Neutrophil (primary cell): ENCODE data around the gene GRIN2A.

Source experiments
- H3K27ac ChIP-seq: fragments of 200-600 bp; sonication (generic); 2 replicates; pipeline ENCODE4 v1.5.1; 2016; ENCODE audit warnings: mild to moderate bottlenecking, moderate library complexity
- H3K27me3 ChIP-seq: fragments of 200-600 bp; sonication (generic); 2 replicates; pipeline ENCODE4 v1.6.0; 2016; ENCODE audit warnings: mild to moderate bottlenecking
- H3K36me3 ChIP-seq: fragments of 200-600 bp; sonication (generic); 2 replicates; pipeline ENCODE4 v1.5.1; 2017
- H3K4me1 ChIP-seq, 2 experiments: fragments of 200-600 bp in 1 of 2; sonication (generic) in 1 of 2; 1 replicate in 1 of 2; 2 replicates in 1 of 2; pipeline versions ENCODE4 v1.5.1 to v1.6.1; 2013 to 2016; ENCODE audit warnings: low read depth in 1 of 2, low read length in 1 of 2, mild to moderate bottlenecking in 1 of 2, moderate library complexity in 1 of 2; ENCODE audit not compliant: control insufficient read depth in 1 of 2, insufficient read depth in 1 of 2
- H3K4me3 ChIP-seq, 2 experiments: fragments of 200-600 bp in 1 of 2; sonication (generic) in 1 of 2; 1 replicate in 1 of 2; 2 replicates in 1 of 2; pipeline ENCODE4 v1.5.1; 2013 to 2016; ENCODE audit warnings: low read depth in 1 of 2, low read length in 1 of 2, mild to moderate bottlenecking in 1 of 2, moderate library complexity in 1 of 2
- H3K9me3 ChIP-seq: fragments of 200-600 bp; sonication (generic); 2 replicates; pipeline ENCODE4 v1.5.1; 2016
- TF ChIP-seq, protein P1 (sequence below): fragments of 200-600 bp; sonication (generic); IDR thresholded peaks from 2 replicates; pipeline ENCODE4 v1.5.1; 2016; ENCODE audit warnings: antibody characterized with exemption

Gene GRIN2A

DNA sequence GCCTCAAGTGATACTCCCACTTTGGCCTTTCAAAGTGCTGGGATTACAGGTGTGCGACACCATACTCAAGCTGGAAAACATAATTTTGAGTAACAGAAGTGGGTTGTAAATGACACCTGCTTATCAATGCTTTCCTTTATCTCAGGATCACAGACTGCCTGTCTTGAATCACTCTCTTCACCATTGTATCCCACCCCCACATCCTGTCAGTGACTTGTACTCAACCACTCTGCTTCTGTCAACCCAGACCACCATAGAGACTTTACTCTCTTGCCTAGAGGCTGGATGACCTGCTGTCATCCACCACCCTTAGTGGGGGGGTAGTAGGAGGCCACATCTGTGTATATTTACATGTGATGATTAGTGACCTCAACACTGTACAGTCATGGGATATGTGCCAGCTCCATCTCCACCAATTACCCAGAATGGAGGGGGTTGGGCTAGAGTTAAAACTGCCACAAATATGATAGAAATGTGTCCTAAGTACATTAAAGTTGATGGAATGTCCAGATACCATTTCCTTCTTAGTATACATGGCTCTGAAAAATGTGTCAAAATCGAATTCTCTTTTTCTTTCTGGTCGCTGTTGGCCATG is 338.7 kb downstream of the GRIN2A start:
- TF ChIP-seq, protein P1, sequence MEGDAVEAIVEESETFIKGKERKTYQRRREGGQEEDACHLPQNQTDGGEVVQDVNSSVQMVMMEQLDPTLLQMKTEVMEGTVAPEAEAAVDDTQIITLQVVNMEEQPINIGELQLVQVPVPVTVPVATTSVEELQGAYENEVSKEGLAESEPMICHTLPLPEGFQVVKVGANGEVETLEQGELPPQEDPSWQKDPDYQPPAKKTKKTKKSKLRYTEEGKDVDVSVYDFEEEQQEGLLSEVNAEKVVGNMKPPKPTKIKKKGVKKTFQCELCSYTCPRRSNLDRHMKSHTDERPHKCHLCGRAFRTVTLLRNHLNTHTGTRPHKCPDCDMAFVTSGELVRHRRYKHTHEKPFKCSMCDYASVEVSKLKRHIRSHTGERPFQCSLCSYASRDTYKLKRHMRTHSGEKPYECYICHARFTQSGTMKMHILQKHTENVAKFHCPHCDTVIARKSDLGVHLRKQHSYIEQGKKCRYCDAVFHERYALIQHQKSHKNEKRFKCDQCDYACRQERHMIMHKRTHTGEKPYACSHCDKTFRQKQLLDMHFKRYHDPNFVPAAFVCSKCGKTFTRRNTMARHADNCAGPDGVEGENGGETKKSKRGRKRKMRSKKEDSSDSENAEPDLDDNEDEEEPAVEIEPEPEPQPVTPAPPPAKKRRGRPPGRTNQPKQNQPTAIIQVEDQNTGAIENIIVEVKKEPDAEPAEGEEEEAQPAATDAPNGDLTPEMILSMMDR = no peak
- no peak overlapping the region for H3K4me3 ChIP-seq

DNA sequence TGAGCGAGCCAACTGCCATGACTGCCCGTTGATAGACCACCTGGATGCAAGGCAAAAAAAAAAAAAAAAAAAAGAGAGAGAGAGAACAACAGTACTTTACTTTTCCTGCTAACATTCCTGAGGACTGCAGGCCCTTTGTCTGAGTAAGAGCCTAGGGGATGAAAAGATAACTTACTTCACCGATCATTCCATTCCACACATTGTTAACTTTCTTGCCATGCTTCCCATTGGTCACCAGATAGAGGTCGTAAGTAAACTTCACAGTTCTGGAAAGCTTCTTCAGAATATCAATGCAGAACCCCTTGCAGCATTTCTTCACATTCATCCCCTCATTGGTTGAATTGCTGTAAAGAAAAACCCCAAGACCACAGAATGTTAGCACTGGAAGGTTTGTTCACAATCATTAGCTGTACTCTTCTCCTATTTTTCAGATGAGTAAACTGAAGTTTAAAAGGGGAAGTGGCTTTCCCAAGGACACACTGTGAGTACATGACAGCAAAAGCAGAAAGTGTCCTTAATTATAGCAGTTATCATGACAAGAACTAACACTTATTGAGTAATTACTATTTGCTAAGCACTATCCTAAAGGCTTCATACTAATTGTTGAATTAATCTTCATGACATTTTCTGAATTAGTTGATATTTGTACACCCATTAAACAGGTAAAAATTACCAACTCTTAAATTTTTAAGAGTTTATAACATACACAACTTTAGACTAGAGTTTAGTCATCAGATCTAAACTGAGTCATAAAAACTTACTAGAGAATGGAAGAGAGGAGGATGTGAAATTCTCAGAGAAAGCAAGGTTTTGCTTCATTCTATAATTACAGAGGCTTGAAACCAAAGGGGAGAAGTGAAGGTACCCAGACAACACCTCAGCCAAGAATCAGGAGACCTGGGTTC is 341.2 kb downstream of the GRIN2A start:
- no peaks in the 10 kb centered on the region for H3K36me3 ChIP-seq
- H3K4me3 ChIP-seq = no peak overlapping the region
- H3K27me3 ChIP-seq = no peaks in the 10 kb centered on the region
- H3K9me3 ChIP-seq = no peaks in the 10 kb centered on the region
- no peaks in the 10 kb centered on the region for H3K4me1 ChIP-seq
- no peak overlapping the region for H3K27ac ChIP-seq
- TF ChIP-seq, protein P1 = no peak

More for the DNA sequence above, 338.7 kb downstream of the GRIN2A start:
- H3K4me1 ChIP-seq = no peaks in the 10 kb centered on the region
- no peaks in the 10 kb centered on the region for H3K9me3 ChIP-seq
- no peaks in the 10 kb centered on the region for H3K36me3 ChIP-seq
- no peak overlapping the region for H3K27ac ChIP-seq
- H3K27me3 ChIP-seq = no peaks in the 10 kb centered on the region

DNA sequence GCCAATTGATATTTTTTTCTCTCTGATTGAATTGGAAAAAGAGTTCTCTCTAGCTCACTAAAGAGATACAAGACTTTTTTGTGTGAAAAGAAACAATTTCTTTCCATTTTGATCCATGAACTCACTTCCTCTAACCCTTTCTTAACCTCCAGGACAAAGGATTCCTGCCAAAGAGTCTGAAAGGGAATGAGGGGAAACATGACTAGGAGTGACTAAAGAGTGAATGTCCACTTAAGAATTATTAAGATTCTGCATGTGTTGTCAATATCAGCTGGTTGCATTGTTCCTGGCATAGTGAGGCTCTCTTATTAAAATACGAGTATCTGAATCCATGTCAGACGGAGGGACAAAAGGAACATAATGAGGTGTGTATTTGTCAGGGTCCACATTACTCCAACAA is 344.7 kb downstream of the GRIN2A start:
- TF ChIP-seq, protein P1 = no peak
- H3K4me3 ChIP-seq = no peak overlapping the region
- no peak overlapping the region for H3K27ac ChIP-seq
- H3K9me3 ChIP-seq = no peaks in the 10 kb centered on the region
- H3K36me3 ChIP-seq = no peaks in the 10 kb centered on the region
- H3K4me1 ChIP-seq = no peaks in the 10 kb centered on the region
- no peaks in the 10 kb centered on the region for H3K27me3 ChIP-seq

DNA sequence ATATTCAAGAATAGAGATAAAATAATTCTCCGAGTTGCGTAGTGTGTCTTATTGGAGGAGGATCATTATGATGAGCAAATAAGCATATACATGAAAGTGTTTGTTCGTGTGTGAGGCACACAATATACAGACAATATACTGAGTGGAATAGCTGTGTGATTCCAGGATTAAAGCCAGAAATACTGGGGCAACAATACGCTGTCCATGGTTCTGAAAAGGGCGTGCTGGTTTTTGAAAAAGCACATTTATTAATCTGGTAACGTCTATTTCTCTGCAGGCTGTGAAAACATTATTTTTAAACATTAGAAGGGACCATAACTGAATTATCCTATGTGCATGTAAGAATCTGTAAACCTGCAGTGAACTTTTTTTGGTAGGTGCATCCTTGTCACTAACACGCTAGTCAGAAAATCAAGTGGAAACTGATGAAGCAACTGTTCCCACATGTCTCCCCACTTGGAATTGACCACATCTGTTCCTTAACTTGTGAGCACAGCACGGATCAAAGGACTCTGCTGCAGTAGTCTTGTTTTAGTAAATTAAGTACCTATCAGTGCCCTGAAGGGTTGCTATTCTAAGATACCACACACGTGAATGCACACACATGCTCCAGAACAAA is 346.0 kb downstream of the GRIN2A start:
- Histone ChIP-seq H3K27ac (no peak overlapping the region), H3K27me3 (no peaks in the 10 kb centered on the region), H3K4me1 (no peaks in the 10 kb centered on the region), H3K36me3 (no peaks in the 10 kb centered on the region), H3K4me3 (no peak overlapping the region), H3K9me3 (no peaks in the 10 kb centered on the region)
- TF ChIP-seq, protein P1 = no peak

DNA sequence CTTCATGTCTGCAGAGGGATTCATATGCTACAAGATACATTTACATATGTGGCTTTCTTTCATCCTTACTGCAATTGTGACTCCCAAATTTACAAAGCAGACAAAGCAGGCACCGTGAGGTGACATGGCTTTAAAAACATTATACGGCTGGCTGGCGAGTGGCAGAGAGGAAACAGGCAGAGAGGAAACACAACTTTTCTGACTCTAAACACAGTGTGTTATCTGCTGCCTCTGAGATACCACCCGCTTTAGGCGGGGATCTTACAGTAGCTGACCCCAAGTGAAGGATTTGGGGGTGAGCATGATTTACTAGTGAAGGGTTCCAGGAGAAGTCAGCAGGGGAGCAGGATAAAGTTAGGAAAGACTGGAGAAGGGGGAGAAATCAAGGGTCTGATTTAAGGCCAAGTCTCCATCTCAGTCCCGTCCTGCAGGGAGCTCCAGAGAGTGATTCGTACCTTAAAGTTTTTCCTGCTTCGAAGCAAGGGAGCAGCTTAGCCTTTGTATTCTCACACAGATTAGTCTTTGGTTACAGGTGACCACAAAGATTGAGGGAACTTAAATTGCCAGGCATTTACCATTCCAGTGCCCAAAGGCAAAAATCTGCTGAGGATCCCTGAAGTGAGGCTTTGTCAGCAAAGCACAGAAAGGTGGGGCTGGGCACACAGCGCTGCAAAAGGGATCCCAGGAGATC is 355.0 kb downstream of the GRIN2A start:
- H3K36me3 ChIP-seq = no peaks in the 10 kb centered on the region
- H3K4me3 ChIP-seq = no peak overlapping the region
- H3K9me3 ChIP-seq = no peaks in the 10 kb centered on the region
- TF ChIP-seq, protein P1 = no peak
- H3K27me3 ChIP-seq = no peaks in the 10 kb centered on the region
- no peak overlapping the region for H3K27ac ChIP-seq
- H3K4me1 ChIP-seq = no peaks in the 10 kb centered on the region
